Body of pancreas (tissue), 4 donors: ENCODE measurements around the gene WWC2.

Experiments used
- POLR2A ChIP-seq, 3 donors: fragments of 450-650 bp; IDR thresholded peaks; one replicate each; pipeline ENCODE4 v1.6.1; 2016; ENCODE audit warnings: antibody characterized with exemption in 3 of 3, mild to moderate bottlenecking in 2 of 3
- TF ChIP-seq, protein P1 (sequence below), 7 experiments: fragments of 450-650 bp in 4 of 7; fragments of 200-600 bp in 3 of 7; sonication (generic) in 3 of 7; IDR thresholded peaks; one replicate each; pipeline ENCODE4 v1.5.1; 2016 to 2019; ENCODE audit warnings: antibody characterized with exemption in 7 of 7

GRCh38 chr4:183266371-183266770, 167.3 kb downstream of the WWC2 start:
- no peak for TF ChIP-seq POLR2A (IDR thresholded peaks at IDR 0.05)
- TF ChIP-seq, protein P1, sequence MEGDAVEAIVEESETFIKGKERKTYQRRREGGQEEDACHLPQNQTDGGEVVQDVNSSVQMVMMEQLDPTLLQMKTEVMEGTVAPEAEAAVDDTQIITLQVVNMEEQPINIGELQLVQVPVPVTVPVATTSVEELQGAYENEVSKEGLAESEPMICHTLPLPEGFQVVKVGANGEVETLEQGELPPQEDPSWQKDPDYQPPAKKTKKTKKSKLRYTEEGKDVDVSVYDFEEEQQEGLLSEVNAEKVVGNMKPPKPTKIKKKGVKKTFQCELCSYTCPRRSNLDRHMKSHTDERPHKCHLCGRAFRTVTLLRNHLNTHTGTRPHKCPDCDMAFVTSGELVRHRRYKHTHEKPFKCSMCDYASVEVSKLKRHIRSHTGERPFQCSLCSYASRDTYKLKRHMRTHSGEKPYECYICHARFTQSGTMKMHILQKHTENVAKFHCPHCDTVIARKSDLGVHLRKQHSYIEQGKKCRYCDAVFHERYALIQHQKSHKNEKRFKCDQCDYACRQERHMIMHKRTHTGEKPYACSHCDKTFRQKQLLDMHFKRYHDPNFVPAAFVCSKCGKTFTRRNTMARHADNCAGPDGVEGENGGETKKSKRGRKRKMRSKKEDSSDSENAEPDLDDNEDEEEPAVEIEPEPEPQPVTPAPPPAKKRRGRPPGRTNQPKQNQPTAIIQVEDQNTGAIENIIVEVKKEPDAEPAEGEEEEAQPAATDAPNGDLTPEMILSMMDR (IDR thresholded peaks at IDR 0.05) = no peak
